Measurements from ENCODE around the gene ATXN1.
"Not testable (repeated sequence)": the region's sequence is repeated elsewhere in the genome, so short reads cannot be mapped to it uniquely, and the experiment has no call there.

ATXN1 gene

GRCh38 chr6:16635291-16635809 lies 125.9 kb downstream of the ATXN1 start:
- no peak for DNase-seq

DNA sequence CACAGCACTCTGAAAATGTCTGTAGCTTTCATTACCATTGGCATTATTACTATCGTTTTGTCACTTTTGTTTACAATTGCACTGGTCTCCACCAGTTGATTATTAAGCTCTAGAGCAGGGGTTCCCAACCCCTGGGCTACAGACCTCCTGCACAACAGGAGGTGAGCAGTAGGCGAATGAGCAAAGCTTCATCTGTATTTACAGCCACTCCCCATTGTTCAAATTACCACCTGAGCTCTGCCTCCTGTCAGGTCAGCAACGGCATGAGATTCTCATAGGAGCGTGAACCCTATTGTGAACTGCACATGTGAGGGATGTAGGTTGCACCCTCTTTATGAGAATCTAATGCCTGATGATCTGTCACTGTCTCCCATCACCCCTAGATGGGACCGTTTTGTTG lies 126.4 kb downstream of the ATXN1 start:
- no peak for DNase-seq

DNA sequence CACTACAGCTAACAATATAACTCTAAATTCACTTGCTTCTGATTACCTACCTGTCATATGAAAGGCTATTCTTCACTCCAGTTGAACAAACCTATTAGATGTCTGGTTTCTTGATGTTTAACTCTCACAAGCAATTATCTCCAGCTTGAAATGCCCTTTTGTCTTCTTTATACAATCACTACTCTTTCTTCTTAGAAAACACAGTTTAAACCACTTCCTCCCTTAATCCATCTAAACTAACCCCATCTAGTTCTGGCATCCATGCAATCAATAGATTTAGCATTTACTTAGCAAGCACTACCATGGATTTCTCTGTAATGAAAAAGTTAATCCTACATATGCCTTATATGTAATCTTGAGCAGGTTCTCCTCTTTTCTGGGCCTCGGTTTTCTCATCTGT lies 127.3 kb downstream of the ATXN1 start:
- DNase-seq = no peak

- DNase-seq = no peak
These were observed 127.8 kb downstream of the ATXN1 start for GRCh38 chr6:16633465-16633864.

- DNase-seq = peak; percentile 23
These were observed 129.2 kb downstream of the ATXN1 start for GRCh38 chr6:16632101-16632500.

DNA sequence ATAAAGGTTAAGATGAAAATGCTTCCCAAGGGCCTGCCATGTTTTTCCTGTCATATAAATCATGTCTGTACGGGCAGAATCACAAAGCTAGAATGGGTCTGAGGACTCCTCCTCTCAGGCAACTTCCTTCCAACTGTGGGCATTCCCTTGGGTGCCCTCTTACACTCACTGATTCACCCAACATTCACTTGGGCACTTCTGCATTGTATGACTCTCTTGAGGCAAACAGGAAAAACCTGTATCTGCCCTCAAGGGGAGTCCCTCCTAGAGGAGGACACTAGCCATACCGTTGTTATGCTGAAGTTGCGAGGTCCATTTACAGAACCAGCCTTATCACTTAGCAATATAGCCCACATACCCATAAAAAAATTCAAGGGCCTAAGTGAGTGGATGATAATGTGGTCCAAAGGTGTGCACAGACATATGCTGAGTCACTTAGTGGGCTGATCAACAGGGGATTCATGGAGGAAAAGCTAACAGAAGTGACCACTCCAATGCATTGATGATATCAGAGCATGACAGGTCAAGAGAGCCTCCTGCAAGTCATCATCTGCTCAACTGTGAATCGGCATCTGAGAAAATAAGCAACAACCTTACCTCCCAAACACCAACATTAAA lies 131.1 kb downstream of the ATXN1 start:
- no peak for DNase-seq

- not testable (repeated sequence) for DNase-seq
These were observed 132.7 kb downstream of the ATXN1 start for GRCh38 chr6:16628580-16628979.

DNA sequence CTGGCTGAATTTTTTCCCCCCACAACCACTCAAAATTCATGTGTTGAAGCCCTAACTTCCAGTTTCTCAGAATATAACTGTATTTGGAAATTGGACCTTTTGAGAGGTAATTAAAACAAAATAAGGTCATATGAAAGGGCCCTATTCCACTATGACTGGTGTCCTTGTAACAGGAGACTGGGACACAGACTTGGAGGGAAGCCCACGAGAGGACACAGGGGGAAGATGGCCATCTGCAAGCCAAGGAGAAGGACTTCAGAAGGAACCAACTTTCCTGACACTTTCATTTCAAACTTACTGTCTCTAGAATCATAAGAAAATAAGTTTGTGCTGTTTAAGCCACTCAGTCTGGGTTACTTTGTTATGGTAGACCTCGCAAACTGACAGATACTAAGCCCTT lies 134.6 kb downstream of the ATXN1 start:
- DNase-seq = no peak

- no peak for DNase-seq
These were observed 135.7 kb downstream of the ATXN1 start for GRCh38 chr6:16625291-16626265.

DNA sequence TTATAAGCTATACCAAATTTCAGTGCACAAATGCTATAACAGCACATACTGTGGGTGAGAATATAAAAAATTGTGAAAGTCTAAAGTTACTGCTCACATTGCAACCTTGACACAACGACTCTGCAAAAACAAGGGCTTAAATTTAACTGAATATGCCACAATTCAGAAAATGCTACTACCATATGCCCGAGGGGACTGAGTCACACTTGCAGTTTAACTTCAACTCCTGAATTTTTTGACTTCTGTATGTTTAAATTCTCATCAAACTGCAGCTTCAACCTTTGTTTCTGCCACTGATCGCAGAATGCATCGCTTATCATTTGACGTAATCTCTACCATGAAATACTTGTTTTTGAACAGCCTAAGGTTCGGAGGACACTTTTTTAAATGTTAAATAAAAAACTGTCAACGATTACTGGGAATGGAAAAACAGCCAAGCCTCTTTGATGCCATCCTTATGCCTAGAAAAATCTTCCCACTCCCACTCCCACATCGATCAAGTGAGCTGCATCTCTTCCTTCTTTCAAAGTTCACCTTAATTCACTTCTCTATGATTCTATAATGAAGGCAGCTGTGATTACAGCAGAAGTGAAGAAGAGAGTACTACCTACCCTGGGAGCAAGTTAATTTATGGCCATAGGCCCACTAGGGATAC lies 136.5 kb downstream of the ATXN1 start:
- no peak for DNase-seq

GRCh38 chr6:16623731-16624130 lies 137.5 kb downstream of the ATXN1 start:
- no peak for DNase-seq

GRCh38 chr6:16623029-16623653 lies 138.1 kb downstream of the ATXN1 start:
- DNase-seq = no peak

DNA sequence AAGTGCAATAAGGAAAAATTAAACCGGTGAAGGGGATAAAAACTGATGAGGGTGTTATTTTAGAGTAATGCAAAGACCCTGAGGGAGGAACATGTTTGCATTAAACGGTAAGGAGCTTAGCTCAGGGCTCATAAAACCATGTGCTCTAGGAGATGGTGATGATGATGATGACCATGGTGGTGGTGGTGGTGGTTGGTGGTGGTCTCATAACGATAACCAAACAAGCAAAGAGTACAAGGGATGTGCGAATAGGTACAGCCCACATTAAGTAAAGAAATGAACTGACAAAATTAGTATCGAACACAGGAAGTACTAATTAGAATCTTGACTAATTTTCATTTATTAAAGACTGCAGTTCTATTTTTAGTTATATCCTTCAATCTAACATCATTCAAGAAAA lies 139.1 kb downstream of the ATXN1 start:
- DNase-seq = no peak

DNA sequence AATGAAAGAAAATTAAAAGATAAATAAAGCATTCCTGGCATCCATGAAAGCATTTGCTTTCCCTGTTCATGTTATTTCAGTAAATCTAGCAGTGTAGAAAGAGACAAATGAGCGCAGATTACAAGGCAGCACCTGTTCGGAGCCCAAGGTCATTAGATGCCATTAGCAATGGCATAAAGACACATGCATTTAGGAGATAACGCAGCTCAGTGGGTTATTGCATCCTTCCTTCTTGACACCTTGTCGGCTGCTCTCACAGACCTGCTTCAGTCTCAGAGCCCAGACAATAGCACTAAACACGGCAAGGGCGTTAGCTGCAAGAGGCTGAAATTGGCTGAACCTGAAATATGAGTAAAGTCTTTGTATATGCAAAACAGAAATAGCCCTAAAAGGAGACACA lies 140.3 kb downstream of the ATXN1 start:
- DNase-seq = no peak

- DNase-seq = no peak
These were observed 141.5 kb downstream of the ATXN1 start for GRCh38 chr6:16619777-16620176.

DNA sequence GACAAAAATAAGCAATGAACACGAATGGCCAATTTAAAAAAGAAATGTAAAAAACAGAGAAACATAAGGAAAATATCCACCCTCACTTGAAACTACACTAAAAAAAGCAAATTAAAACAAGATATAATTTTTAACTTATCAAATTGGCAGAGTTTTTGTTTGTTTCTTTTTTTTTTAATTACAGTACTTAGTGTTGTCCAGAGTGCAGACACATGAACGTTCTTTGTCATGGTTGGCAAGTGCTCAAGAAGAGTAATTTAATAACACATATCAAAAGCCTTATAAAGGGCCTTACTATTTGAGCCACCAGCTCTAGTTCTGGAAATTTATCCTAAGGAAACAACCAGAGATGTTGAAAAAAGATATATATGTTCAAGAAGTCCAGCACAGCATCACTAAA lies 142.3 kb downstream of the ATXN1 start:
- no peak for DNase-seq

DNA sequence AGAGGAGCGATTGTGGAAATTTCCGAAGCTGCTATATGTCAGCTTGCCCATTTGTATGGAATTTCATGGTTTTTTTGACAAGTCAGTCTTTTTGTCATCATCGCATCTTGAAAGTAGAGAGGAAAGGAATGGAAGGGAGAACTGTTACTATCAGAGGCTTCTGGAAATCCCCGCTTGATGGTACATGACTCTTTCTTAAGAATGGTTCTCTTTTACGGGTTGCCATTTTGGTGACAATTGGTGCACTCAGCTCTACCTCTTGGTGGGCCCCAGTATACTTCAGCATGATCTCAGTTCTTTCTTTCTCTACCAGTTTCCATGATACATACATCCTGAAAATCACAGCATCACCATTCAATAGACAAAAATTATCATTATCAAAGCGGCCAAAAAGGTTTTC lies 146.0 kb downstream of the ATXN1 start:
- DNase-seq = not testable (repeated sequence)

DNA sequence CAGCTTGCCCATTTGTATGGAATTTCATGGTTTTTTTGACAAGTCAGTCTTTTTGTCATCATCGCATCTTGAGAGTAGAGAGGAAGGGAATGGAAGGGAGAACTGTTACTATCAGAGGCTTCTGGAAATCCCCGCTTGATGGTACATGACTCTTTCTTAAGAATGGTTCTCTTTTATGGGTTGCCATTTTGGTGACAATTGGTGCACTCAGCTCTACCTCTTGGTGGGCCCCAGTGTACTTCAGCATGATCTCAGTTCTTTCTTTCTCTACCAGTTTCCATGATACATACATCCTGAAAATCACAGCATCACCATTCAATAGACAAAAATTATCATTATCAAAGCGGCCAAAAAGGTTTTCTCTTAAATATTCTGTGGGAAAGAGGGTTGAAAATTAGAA lies 147.1 kb downstream of the ATXN1 start:
- not testable (repeated sequence) for DNase-seq

- DNase-seq = not testable (repeated sequence)
These were observed 147.8 kb downstream of the ATXN1 start for GRCh38 chr6:16613504-16613903.

GRCh38 chr6:16608444-16608843 lies 152.8 kb downstream of the ATXN1 start:
- DNase-seq = no peak

DNA sequence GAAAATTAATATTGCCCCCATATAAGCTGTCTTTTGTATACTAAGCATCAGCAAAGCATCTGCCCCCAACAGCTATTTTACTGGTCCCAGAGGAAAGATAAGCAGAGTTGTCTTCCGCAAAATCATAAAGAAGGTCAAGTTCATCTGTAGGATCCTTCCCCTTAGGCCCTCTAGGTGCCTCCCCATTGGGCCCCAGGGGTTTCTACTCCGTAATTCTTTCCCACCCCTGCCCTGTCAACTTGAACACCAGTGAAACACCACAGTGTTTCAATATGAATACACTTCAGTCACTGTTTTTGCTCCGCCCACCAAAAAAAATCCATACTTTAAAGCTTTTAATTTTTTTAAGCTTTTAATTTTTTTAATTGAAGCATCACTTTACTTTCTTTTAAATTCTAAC lies 159.2 kb downstream of the ATXN1 start:
- no peak for DNase-seq

DNA sequence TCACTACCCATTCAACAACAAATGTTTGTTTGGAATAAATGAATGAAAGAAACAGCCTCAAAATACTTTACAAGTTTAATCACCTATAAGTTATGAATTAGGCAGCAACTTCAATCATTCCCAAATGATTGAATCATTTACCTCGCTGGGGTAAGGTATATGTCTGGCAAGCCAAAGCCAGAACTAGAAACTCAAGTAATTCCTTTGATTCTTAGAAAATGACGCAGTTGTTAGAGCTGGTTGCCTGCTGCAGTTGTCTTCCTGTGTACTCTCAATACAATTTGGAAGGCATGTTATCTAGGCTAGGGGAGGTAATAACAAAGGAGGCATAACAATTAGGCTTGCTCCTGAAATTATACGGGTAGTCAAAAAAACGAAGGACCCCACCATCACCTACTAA lies 160.6 kb downstream of the ATXN1 start:
- DNase-seq = no peak

DNA sequence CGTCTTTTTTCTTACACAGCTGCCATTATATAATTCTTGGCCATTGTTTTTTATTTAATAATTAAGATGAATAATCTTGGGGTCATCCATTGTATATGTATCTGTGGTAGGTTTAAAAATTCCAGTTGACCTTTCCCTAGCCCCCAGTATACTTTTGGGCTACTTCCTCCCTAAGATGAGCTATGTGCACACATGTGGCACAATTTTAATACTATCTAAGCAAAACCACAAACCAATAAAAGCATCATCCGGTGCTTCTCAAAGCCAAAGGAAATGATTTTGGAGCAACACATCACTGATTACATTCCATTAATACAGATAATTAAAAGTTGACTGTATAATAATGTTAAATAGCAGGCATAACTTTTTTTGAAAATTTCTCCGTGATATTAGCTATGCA lies 161.2 kb downstream of the ATXN1 start:
- DNase-seq = no peak

All from suppressor macrophage treated with lipopolysaccharide for 4 hours (primary cell).